H1 (cell line): ENCODE measurements around the gene CPLX1. TPM values are rescaled to one million over a fixed set of nuclear protein-coding genes. Genes with fewer than 3 reads are reported as not detected.
A peak's percentile ranks its signal among the peaks of the same experiment; 100 is the strongest.
"Not testable (repeated sequence)": the region's sequence is repeated elsewhere in the genome, so short reads cannot be mapped to it uniquely, and the experiment has no call there.

ENCODE experiments used
- CTCF ChIA-PET: fragments of 300-600 bp; sonication (Branson Sonifier 250); formaldehyde crosslinking; loops from one replicate; lab custom pipeline; 2021; ENCODE audit not compliant: partially characterized antibody; lab: Charles Lee
- POLR2A ChIA-PET: fragments of 300-600 bp; sonication (Branson Sonifier 250); formaldehyde crosslinking; loops from one replicate; lab custom pipeline; 2021; ENCODE audit warnings: inconsistent platforms; ENCODE audit not compliant: partially characterized antibody; lab: Charles Lee
- DNase-seq, 2 experiments: peaks; one replicate each; pipeline versions ENCODE4 v3.0.0 to v3.0.0-alpha.2; 2010 to 2022; ENCODE audit warnings: low spot score in 2 of 2, low read depth in 1 of 2, mixed read lengths in 1 of 2
- FAIRE-seq: peaks from 2 replicates; lab custom pipeline; 2011; peaks lifted over from hg19 to GRCh38; lab: Jason Lieb, UNC
- H2AFZ ChIP-seq: 2 replicates; pipeline ENCODE4 v1.8.1; 2012; ENCODE audit warnings: low read length, inconsistent platforms
- H2AK5ac ChIP-seq: 2 replicates; pipeline ENCODE4 v1.6.1; 2013; ENCODE audit warnings: low read depth, low read length
- H2BK120ac ChIP-seq: replicated peaks from 2 replicates; pipeline ENCODE3; 2013; ENCODE audit warnings: low read depth, low read length, inconsistent platforms
- H2BK12ac ChIP-seq: 2 replicates; pipeline ENCODE4 v1.6.1; 2013; ENCODE audit warnings: low read depth, low read length
- H2BK15ac ChIP-seq: 2 replicates; pipeline ENCODE4 v1.6.1; 2013; ENCODE audit warnings: low read length
- H2BK20ac ChIP-seq: 2 replicates; pipeline ENCODE4 v1.6.1; 2013; ENCODE audit warnings: low read length
- H2BK5ac ChIP-seq: 2 replicates; pipeline ENCODE4 v1.6.1; 2013; ENCODE audit warnings: low read depth, low read length
- H3K14ac ChIP-seq: 2 replicates; pipeline ENCODE4 v1.6.1; 2013; ENCODE audit warnings: inconsistent platforms; ENCODE audit not compliant: insufficient read length
- H3K18ac ChIP-seq: 2 replicates; pipeline ENCODE4 v1.6.1; 2013; ENCODE audit warnings: low read length; ENCODE audit errors: extremely low read depth
- H3K23ac ChIP-seq: 2 replicates; pipeline ENCODE4 v1.6.1; 2013; ENCODE audit warnings: inconsistent platforms; ENCODE audit not compliant: insufficient read length
- H3K23me2 ChIP-seq: 2 replicates; pipeline ENCODE4 v1.6.1; 2013; ENCODE audit warnings: low read depth, low read length
- H3K27ac ChIP-seq: 2 replicates; pipeline ENCODE4 v1.6.1; 2011; ENCODE audit warnings: low read depth, low read length, inconsistent platforms
- H3K27me3 ChIP-seq, 4 experiments: replicated peaks in 1 of 4; 1 replicate in 1 of 4; 2 replicates in 3 of 4; pipeline versions ENCODE4 v1.6.1 to v1.8.1; 2011 to 2013; ENCODE audit warnings: low read length in 3 of 4, mild to moderate bottlenecking in 3 of 4, inconsistent platforms in 2 of 4, mixed read lengths in 2 of 4, moderate library complexity in 1 of 4; ENCODE audit not compliant: control insufficient read depth in 3 of 4, insufficient read depth in 3 of 4; ENCODE audit errors: extremely low read depth in 1 of 4
- H3K36me3 ChIP-seq, 4 experiments: 2 replicates each; pipeline versions ENCODE4 v1.6.1 to v1.8.1; 2011 to 2013; ENCODE audit warnings: mild to moderate bottlenecking in 4 of 4, low read length in 3 of 4, moderate library complexity in 2 of 4, control low read depth in 1 of 4, inconsistent platforms in 1 of 4; ENCODE audit not compliant: insufficient read depth in 4 of 4, control insufficient read depth in 2 of 4
- H3K4ac ChIP-seq: replicated peaks from 2 replicates; pipeline ENCODE3; 2013; ENCODE audit warnings: low read length, low read depth, mixed read lengths, inconsistent platforms; ENCODE audit not compliant: insufficient read length
- H3K4me1 ChIP-seq, 4 experiments: replicated peaks in 1 of 4; 1 replicate in 1 of 4; 2 replicates in 3 of 4; pipeline versions ENCODE4 v1.6.1 to v1.8.1; 2011 to 2013; ENCODE audit warnings: low read length in 3 of 4, inconsistent platforms in 2 of 4, mixed read lengths in 1 of 4; ENCODE audit not compliant: insufficient read depth in 4 of 4, control insufficient read depth in 3 of 4
- H3K4me2 ChIP-seq, 2 experiments: 2 replicates each; pipeline versions ENCODE4 v1.6.1 to v1.8.1; 2011 to 2013; ENCODE audit warnings: low read depth in 2 of 2, low read length in 2 of 2, control low read depth in 1 of 2, inconsistent platforms in 1 of 2, mild to moderate bottlenecking in 1 of 2; ENCODE audit not compliant: insufficient read depth in 1 of 2
- H3K4me3 ChIP-seq, 4 experiments: fragments of 200-600, 300-600 bp in 1 of 4; sonication (generic), shearing (Covaris generic), sonication (Bioruptor Twin) in 1 of 4; 2 replicates each; pipeline versions ENCODE4 v1.5.1 to v1.8.1; 2011 to 2016; ENCODE audit warnings: low read length in 4 of 4, low read depth in 3 of 4, control low read depth in 2 of 4, inconsistent platforms in 2 of 4, mild to moderate bottlenecking in 2 of 4, mixed read lengths in 1 of 4, moderate library complexity in 1 of 4; ENCODE audit not compliant: insufficient read depth in 2 of 4; ENCODE audit errors: extremely low read depth in 1 of 4
- H3K56ac ChIP-seq: replicated peaks from 2 replicates; pipeline ENCODE3; 2013; ENCODE audit warnings: low read depth, mild to moderate bottlenecking, mixed read lengths, low read length, inconsistent platforms; ENCODE audit not compliant: insufficient read length
- H3K79me1 ChIP-seq: 2 replicates; pipeline ENCODE4 v1.6.1; 2013; ENCODE audit warnings: low read depth, low read length, control low read depth
- H3K79me2 ChIP-seq, 2 experiments: 2 replicates each; pipeline versions ENCODE4 v1.6.1 to v1.8.1; 2012 to 2013; ENCODE audit warnings: low read length in 2 of 2, mild to moderate bottlenecking in 2 of 2, inconsistent platforms in 1 of 2; ENCODE audit not compliant: insufficient read depth in 2 of 2, control insufficient read depth in 1 of 2
- H3K9ac ChIP-seq, 4 experiments: replicated peaks in 1 of 4; 1 replicate in 1 of 4; 2 replicates in 3 of 4; pipeline versions ENCODE4 v1.6.1 to v1.8.1; 2011 to 2013; ENCODE audit warnings: low read depth in 3 of 4, low read length in 3 of 4, control low read depth in 2 of 4, mild to moderate bottlenecking in 2 of 4, moderate library complexity in 2 of 4, inconsistent platforms in 1 of 4; ENCODE audit errors: extremely low read depth in 1 of 4
- H3K9me3 ChIP-seq, 2 experiments: 2 replicates each; pipeline versions ENCODE4 v1.6.1 to v1.8.1; 2012 to 2013; ENCODE audit warnings: mild to moderate bottlenecking in 2 of 2, moderate library complexity in 2 of 2, control low read depth in 1 of 2, inconsistent platforms in 1 of 2, low read depth in 1 of 2, low read length in 1 of 2, mixed read lengths in 1 of 2; ENCODE audit not compliant: insufficient read depth in 2 of 2
- H4K20me1 ChIP-seq, 2 experiments: replicated peaks in 1 of 2; 2 replicates each; pipeline versions ENCODE3 to v1.8.1; 2011 to 2013; ENCODE audit warnings: inconsistent platforms in 2 of 2, low read length in 2 of 2, mild to moderate bottlenecking in 1 of 2; ENCODE audit not compliant: insufficient read depth in 2 of 2, control insufficient read depth in 1 of 2
- H4K5ac ChIP-seq: 2 replicates; pipeline ENCODE4 v1.6.1; 2013; ENCODE audit warnings: low read length, low read depth, mixed read lengths, inconsistent platforms; ENCODE audit not compliant: insufficient read length
- H4K8ac ChIP-seq: 2 replicates; pipeline ENCODE4 v1.8.0; 2013; ENCODE audit warnings: mild to moderate bottlenecking, moderate library complexity, low read length, inconsistent platforms; ENCODE audit not compliant: insufficient read depth; ENCODE audit errors: extremely low read depth
- H4K91ac ChIP-seq: replicated peaks from 2 replicates; pipeline ENCODE3; 2013; ENCODE audit warnings: low read length, mixed read lengths, inconsistent platforms; ENCODE audit not compliant: insufficient read length
- E2F6 ChIP-seq: IDR thresholded peaks from 2 replicates; pipeline ENCODE4 v1.6.1; 2012; ENCODE audit warnings: inconsistent platforms
- SP1 ChIP-seq: IDR thresholded peaks from 2 replicates; pipeline ENCODE4 v1.6.1; 2011; ENCODE audit warnings: low read depth, low read length
- WGBS, 2 experiments: shearing (Covaris generic) in 1 of 2; methylation state at CpG; one replicate each; pipeline versions ENCODE4 v1.1.6 to v1.1.7; 2013 to 2015; ENCODE audit warnings: low lambda C conversion rate in 2 of 2, mixed read lengths in 2 of 2, inconsistent platforms in 1 of 2, low coverage in 1 of 2, missing lambda C conversion rate in 1 of 2; ENCODE audit not compliant: insufficient replicate concordance in 2 of 2, insufficient coverage in 1 of 2, insufficient read length in 1 of 2; ENCODE audit errors: extremely low coverage in 1 of 2, missing lambda C conversion rate in 1 of 2; 5-methylcytosine and 5-hydroxymethylcytosine counted together
- polyA plus RNA-seq, 7 experiments: library from polyadenylated mRNA; depleted of rRNA in 3 of 7; stranded (reverse) in 5 of 7; unstranded in 2 of 7; fragments of >200 nt in 5 of 7; fragments of 200-250 nt in 2 of 7; gene quantifications; 1 replicate in 5 of 7; 2 replicates in 1 of 7; 4 replicates in 1 of 7; pipeline versions ENCODE4 v1.2.1 to v1.2.3, GENCODE V29; 2011 to 2013; ENCODE audit warnings: missing spikeins in 2 of 7, mixed read lengths in 2 of 7
- total RNA-seq: library from RNA; stranded (reverse); fragmentation: NEBNext Ultra II Directional; extraction: Animal tissue kit (Norgen Biotek cat#: 25700); gene quantifications from 2 replicates; pipeline ENCODE4 v1.2.1, GENCODE V29; 2021

CPLX1 gene
- total and polyA plus RNA-seq, 2 of the 8 experiments (the other 6 are each of a cell fraction or from before 2014, with no cell fraction given), result 0.32 to 0.56 TPM

GRCh38 chr4:759810-760209, 66.1 kb downstream of the CPLX1 start:
- H3K9ac ChIP-seq, H3K27ac ChIP-seq, H2AK5ac ChIP-seq, H3K4me3 ChIP-seq, H2AFZ ChIP-seq, H3K4ac ChIP-seq, POLR2A ChIA-PET, H3K18ac ChIP-seq, H3K56ac ChIP-seq, H2BK120ac ChIP-seq, H2BK12ac ChIP-seq, H3K4me1 ChIP-seq, CTCF ChIA-PET, H2BK15ac ChIP-seq, DNase-seq, H3K79me2 ChIP-seq, H2BK20ac ChIP-seq, H4K8ac ChIP-seq, H3K4me2 ChIP-seq, H2BK5ac ChIP-seq, H4K91ac ChIP-seq, FAIRE-seq, H4K5ac ChIP-seq, H3K14ac ChIP-seq, H3K27me3 ChIP-seq, H3K23ac ChIP-seq, H3K79me1 ChIP-seq, H4K20me1 ChIP-seq, H3K23me2 ChIP-seq: not testable (repeated sequence)
- Histone ChIP-seq H3K36me3 (peaks cover 8 to 42% (median 26%) of the 10 kb centered on the region in 4 experiments; a peak in 6 of 8 replicates), H3K9me3 (peaks cover 4 to 20% of the 10 kb centered on the region in 2 experiments; a peak in 2 of 4 replicates)
- 95% methylated on average over 12 of the region's 24 CpGs; no CpG with 5 or more reads in 1 of the 2 experiments for WGBS, 2 experiments
- TF ChIP-seq SP1 (peak; percentile 89), E2F6 (peak; percentile 45; the same call in 1 of the 2 replicates)
